GM18907 (cell line): ENCODE measurements around the gene CABLES2.

ENCODE experiments used
- ATAC-seq: cut with Tn5 transposase; IDR thresholded peaks from one replicate; pipeline ENCODE4 v1.9.1; 2021; ENCODE audit warnings: mild to moderate bottlenecking, moderate library complexity; ENCODE audit not compliant: unreplicated experiment

Gene CABLES2

GRCh38 chr20:62419759-62420158, 12.7 kb upstream of the CABLES2 start:
- no peak for ATAC-seq

- no peak for ATAC-seq
These were observed 11.8 kb upstream of the CABLES2 start for GRCh38 chr20:62418709-62419487.

- no peak for ATAC-seq
These were observed 11.1 kb upstream of the CABLES2 start for GRCh38 chr20:62417981-62418708.

GRCh38 chr20:62416651-62417637, 9.9 kb upstream of the CABLES2 start:
- no peak for ATAC-seq

GRCh38 chr20:62415354-62416111, 8.4 kb upstream of the CABLES2 start:
- ATAC-seq: no peak

- ATAC-seq: no peak
These were observed 6.9 kb upstream of the CABLES2 start for GRCh38 chr20:62413896-62414481.

GRCh38 chr20:62413025-62413570, 6.0 kb upstream of the CABLES2 start:
- ATAC-seq: no peak

GRCh38 chr20:62412194-62413024, 5.3 kb upstream of the CABLES2 start:
- no peak for ATAC-seq

GRCh38 chr20:62411479-62412193, 4.6 kb upstream of the CABLES2 start:
- ATAC-seq: no peak

- no peak for ATAC-seq
These were observed 3.8 kb upstream of the CABLES2 start for GRCh38 chr20:62410746-62411478.

- ATAC-seq: no peak
These were observed 3.1 kb upstream of the CABLES2 start for GRCh38 chr20:62409931-62410745.

- no peak for ATAC-seq
These were observed 2.2 kb upstream of the CABLES2 start for GRCh38 chr20:62409086-62409853.

- ATAC-seq: no peak
These were observed 1.6 kb upstream of the CABLES2 start for GRCh38 chr20:62408640-62409039.

- no peak for ATAC-seq
These were observed 970 bp upstream of the CABLES2 start for GRCh38 chr20:62408055-62408454.

GRCh38 chr20:62406635-62407176, 379 bp downstream of the CABLES2 start:
- peak; percentile 2 for ATAC-seq
